Measurements from ENCODE around the gene AKT1. TPM values are rescaled to one million over a fixed set of nuclear protein-coding genes. Genes with fewer than 3 reads are reported as not detected.

Gene AKT1
- total and polyA plus RNA-seq, 12 donors, result 66.4 to 300 (median 195) TPM

DNA sequence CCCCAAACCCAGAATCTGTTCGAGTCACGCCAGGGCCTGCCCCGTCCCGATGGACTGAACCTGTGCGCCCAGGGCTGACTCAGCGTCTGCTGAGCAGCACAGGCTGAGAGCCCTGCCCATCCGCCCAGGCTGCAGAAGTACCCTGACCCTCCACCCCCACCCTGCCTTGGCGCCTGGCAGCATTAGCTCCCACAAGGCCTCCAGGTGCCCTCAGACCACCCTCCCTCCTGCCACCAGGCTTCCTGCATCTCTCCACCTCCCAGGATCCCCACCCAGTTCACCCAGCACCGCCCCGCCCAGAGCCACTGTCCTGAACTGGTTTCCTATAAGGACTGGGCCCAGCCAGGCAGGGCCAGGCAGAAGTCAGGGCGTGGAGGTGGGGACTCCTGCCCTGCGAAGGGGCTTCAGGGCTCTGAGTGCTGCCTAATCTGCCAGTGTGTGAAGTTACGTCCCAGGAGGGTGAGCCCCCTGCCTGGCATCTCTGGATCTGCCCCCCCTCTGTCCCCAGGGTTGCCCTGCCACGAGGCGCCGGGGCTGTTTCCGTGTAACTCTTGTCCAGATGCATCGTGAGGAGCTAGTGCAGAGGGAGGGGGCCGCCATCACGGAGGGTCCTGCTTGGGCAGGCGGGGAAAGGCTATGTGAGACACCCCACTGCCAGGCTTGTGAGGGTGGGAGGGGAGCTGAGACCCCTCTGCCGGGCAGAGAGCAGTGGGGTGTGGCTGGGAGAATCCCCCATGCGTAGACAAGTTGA lies 62.4 kb downstream of the AKT1 start:
- Histone ChIP-seq H3K4me3 (no peak overlapping the region), H3K27ac (peak overlapping the region in 1 of 5 donors; percentile 49), H3K36me3 (replicated peaks in 1 of 2) (no peaks in the 10 kb centered on the region), H3K4me1 (replicated peaks in 1 of 2) (peaks cover 13 to 39% of the 10 kb centered on the region in 2 donors), H3K9me3 (replicated peaks in 1 of 3) (no peaks in the 10 kb centered on the region), H3K27me3 (no peaks in the 10 kb centered on the region)
- intact Hi-C loops (cut with DNase I), result no loop called here
- 78 to 90% (median 85%) methylated on average over 5 to 23 of the region's 23 CpGs for WGBS, 4 donors
- peak in 2 of 7 donors; percentile 38 to 41 for DNase-seq
- TF ChIP-seq, protein P1, sequence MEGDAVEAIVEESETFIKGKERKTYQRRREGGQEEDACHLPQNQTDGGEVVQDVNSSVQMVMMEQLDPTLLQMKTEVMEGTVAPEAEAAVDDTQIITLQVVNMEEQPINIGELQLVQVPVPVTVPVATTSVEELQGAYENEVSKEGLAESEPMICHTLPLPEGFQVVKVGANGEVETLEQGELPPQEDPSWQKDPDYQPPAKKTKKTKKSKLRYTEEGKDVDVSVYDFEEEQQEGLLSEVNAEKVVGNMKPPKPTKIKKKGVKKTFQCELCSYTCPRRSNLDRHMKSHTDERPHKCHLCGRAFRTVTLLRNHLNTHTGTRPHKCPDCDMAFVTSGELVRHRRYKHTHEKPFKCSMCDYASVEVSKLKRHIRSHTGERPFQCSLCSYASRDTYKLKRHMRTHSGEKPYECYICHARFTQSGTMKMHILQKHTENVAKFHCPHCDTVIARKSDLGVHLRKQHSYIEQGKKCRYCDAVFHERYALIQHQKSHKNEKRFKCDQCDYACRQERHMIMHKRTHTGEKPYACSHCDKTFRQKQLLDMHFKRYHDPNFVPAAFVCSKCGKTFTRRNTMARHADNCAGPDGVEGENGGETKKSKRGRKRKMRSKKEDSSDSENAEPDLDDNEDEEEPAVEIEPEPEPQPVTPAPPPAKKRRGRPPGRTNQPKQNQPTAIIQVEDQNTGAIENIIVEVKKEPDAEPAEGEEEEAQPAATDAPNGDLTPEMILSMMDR (IDR thresholded peaks at IDR 0.05), result no peak
- TF ChIP-seq POLR2A (IDR thresholded peaks at IDR 0.05), result no peak

DNA sequence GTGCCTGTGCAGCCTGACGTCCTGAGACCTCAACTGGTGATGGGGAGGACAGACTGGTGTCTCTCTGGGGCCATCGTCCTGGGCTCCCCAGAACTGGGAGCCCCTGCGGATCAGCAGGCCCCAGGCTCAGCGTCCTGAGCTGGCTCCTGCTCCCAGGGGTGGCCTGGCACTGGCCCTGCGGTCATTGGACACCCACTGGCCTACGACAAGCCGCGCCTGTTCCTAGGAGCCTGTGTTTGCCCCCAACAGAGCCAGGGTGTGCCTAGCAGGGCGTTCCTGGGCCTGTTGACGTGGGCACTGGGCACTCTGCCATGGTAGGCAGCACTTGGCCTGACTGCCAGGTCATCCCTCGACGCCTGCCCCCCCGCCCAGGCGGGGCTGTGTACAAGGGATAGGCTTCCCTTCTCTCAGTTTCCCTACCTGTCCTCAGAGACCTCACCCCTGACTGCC lies 63.2 kb downstream of the AKT1 start:
- intact Hi-C loops (cut with DNase I), result no loop called here
- Histone ChIP-seq H3K4me1 (replicated peaks in 1 of 2) (peaks cover 13 to 39% of the 10 kb centered on the region in 2 donors), H3K27me3 (no peaks in the 10 kb centered on the region), H3K36me3 (replicated peaks in 1 of 2) (no peaks in the 10 kb centered on the region), H3K9me3 (replicated peaks in 1 of 3) (no peaks in the 10 kb centered on the region), H3K4me3 (no peak overlapping the region), H3K27ac (peak overlapping the region in 1 of 5 donors; percentile 49)
- 61 to 88% (median 72%) methylated on average over 1 to 14 of the region's 14 CpGs for whole genome bisulfite sequencing, 4 donors
- TF ChIP-seq, protein P1 (IDR thresholded peaks at IDR 0.05), result no peak
- TF ChIP-seq POLR2A (IDR thresholded peaks at IDR 0.05), result no peak
- peak; percentile 62 to 87 (median 80) for DNase-seq

DNA sequence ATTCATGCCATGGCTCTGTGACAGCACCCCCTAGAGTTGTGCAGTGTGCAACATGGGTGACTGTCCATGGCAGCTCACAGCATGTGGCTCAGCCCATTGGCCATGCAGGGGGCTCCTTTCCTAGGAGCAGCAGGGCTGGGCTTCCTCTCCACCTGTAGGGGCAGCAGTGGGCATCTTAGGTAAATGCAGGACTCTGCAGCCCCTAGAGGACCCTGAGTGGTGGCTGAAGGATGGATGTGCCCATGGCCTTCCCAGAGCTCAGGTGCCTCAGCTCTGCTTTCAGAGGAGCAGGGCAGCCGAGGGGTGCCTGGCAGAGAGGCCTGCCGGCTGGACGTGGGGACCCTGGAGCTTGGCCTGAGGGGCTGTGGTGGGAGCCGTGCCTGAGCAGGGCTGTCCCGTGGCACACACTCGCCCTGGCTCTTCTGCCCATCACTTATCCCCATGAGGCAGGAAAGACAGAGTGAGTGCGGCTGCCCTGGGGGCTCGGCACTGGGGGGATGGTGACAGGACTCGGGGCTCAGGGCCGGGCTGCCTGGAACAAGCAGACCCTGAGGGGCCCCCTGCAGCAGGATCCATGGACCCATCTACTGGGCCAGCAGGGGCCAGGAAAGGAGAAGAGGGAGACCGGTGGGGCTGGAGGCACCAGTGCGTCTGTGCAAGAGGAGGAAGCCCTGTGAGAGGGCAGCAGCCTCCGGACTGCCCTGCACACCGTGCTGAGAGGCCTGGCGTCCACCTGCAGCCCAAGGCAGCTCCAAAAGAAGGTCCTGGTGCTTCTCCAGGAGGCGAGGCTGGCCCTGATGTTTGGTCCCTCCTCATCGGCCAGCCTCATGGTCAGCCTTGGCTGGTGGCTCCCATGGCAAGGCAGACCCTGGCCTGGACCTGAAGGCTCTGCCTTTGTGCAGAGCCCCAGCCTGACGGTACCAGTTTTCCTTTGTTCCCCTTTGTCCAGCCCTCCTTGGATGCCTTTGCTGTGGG lies 63.9 kb downstream of the AKT1 start:
- DNase-seq, result no peak
- H3K27ac ChIP-seq, result peak overlapping the region in 1 of 5 donors; percentile 34
- H3K36me3 ChIP-seq (replicated peaks in 1 of 2), result no peaks in the 10 kb centered on the region
- no peak overlapping the region for H3K4me3 ChIP-seq
- TF ChIP-seq, protein P1 (IDR thresholded peaks at IDR 0.05), result peak in 1 of 6 experiments; percentile 6
- TF ChIP-seq POLR2A (IDR thresholded peaks at IDR 0.05), result no peak
- 89 to 93% (median 92%) methylated on average over 5 to 18 of the region's 18 CpGs for WGBS, 4 donors
- peaks cover 12 to 33% of the 10 kb centered on the region in 2 donors for H3K4me1 ChIP-seq (replicated peaks in 1 of 2)
- H3K27me3 ChIP-seq, result no peaks in the 10 kb centered on the region
- H3K9me3 ChIP-seq (replicated peaks in 1 of 3), result no peaks in the 10 kb centered on the region
- intact Hi-C loops (cut with DNase I), result no loop called here

DNA sequence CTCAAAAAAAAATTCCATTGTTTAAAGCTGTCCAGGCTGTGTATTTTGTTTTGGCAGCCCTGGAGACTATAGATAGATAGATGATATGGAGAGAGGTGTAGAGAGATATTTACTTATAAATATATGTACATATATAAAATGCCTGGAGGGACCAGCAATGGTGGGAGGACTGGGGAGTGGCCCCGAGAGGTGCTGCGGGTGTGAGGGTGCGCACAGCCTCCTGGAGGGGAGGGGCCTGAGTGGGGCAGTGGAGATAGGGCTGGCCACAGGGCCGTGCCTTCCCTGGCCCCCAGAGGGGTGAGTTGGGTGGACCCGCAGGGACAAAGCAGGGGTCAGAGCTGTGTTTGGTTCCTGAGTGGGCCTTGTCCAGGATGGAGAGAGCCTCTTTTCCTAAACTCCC lies 65.1 kb downstream of the AKT1 start:
- Histone ChIP-seq H3K4me1 (replicated peaks in 1 of 2) (peaks cover under 1 to 22% of the 10 kb centered on the region in 2 donors), H3K9me3 (replicated peaks in 1 of 3) (no peaks in the 10 kb centered on the region), H3K36me3 (replicated peaks in 1 of 2) (no peaks in the 10 kb centered on the region), H3K27ac (no peak overlapping the region), H3K4me3 (no peak overlapping the region), H3K27me3 (no peaks in the 10 kb centered on the region)
- no peak for DNase-seq
- TF ChIP-seq, protein P1 (IDR thresholded peaks at IDR 0.05), result no peak
- no peak for TF ChIP-seq POLR2A (IDR thresholded peaks at IDR 0.05)
- intact Hi-C loops (cut with DNase I), result no loop called here
- WGBS, 4 donors, result 79 to 91% (median 83%) methylated on average over 4 to 5 of the region's 5 CpGs
